CD14-positive monocyte (primary cell): ENCODE measurements around the gene TSC22D1. TPM values are rescaled to one million over a fixed set of nuclear protein-coding genes. Genes with fewer than 3 reads are reported as not detected.

Experiments
- DNase-seq, 3 donors: peaks; one replicate each; pipeline ENCODE4 v3.0.0-alpha.2; 2011 to 2022
- H2AFZ ChIP-seq: 2 replicates; pipeline ENCODE4 v1.6.0; 2012; ENCODE audit warnings: mild to moderate bottlenecking, low read depth, low read length, inconsistent platforms; ENCODE audit not compliant: insufficient read depth, poor library complexity, severe bottlenecking
- H3K27ac ChIP-seq, 2 donors: 1 replicate in 1 of 2; 2 replicates in 1 of 2; pipeline ENCODE4 v1.5.1; 2012 to 2013; ENCODE audit warnings: low read length in 2 of 2, control low read depth in 1 of 2, inconsistent platforms in 1 of 2, low read depth in 1 of 2, mild to moderate bottlenecking in 1 of 2
- H3K27me3 ChIP-seq, 2 donors: one replicate each; pipeline versions ENCODE4 v1.6.0 to v1.6.1; 2011 to 2013; ENCODE audit warnings: low read length in 2 of 2; ENCODE audit not compliant: control insufficient read depth in 2 of 2, insufficient read depth in 2 of 2
- H3K36me3 ChIP-seq, 2 donors: replicated peaks in 1 of 2; 1 replicate in 1 of 2; 2 replicates in 1 of 2; pipeline versions ENCODE4 v1.5.1 to v1.6.1; 2012 to 2013; ENCODE audit warnings: low read length in 2 of 2, control low read depth in 1 of 2, inconsistent platforms in 1 of 2, mild to moderate bottlenecking in 1 of 2; ENCODE audit not compliant: insufficient read depth in 2 of 2, control insufficient read depth in 1 of 2
- H3K4me1 ChIP-seq, 2 donors: 1 replicate in 1 of 2; 2 replicates in 1 of 2; pipeline versions ENCODE4 v1.5.1 to v1.6.1; 2012 to 2013; ENCODE audit warnings: low read length in 2 of 2, control low read depth in 1 of 2, inconsistent platforms in 1 of 2, mild to moderate bottlenecking in 1 of 2, moderate library complexity in 1 of 2; ENCODE audit not compliant: insufficient read depth in 2 of 2, control insufficient read depth in 1 of 2
- H3K4me2 ChIP-seq: replicated peaks from 2 replicates; pipeline ENCODE3; 2012; ENCODE audit warnings: low read length, moderate library complexity, mild to moderate bottlenecking; ENCODE audit not compliant: poor library complexity, severe bottlenecking; ENCODE audit errors: extremely low read depth
- H3K4me3 ChIP-seq, 3 experiments: fragments of 200-600 bp in 1 of 3; sonication (generic) in 1 of 3; replicated peaks in 1 of 3; 1 replicate in 2 of 3; 2 replicates in 1 of 3; pipeline ENCODE4 v1.5.1; 2011 to 2013; ENCODE audit warnings: low read length in 3 of 3, mild to moderate bottlenecking in 3 of 3, control low read depth in 2 of 3, low read depth in 2 of 3, inconsistent platforms in 1 of 3, moderate library complexity in 1 of 3
- H3K79me2 ChIP-seq: 2 replicates; pipeline ENCODE4 v1.6.0; 2012; ENCODE audit warnings: mild to moderate bottlenecking, control low read depth, inconsistent platforms, low read length, moderate library complexity; ENCODE audit not compliant: insufficient read depth
- H3K9ac ChIP-seq: 2 replicates; pipeline ENCODE4 v1.6.0; 2017; ENCODE audit warnings: low read length, mild to moderate bottlenecking; ENCODE audit not compliant: insufficient read depth, poor library complexity, severe bottlenecking
- H3K9me3 ChIP-seq, 2 donors: replicated peaks in 1 of 2; 1 replicate in 1 of 2; 2 replicates in 1 of 2; pipeline versions ENCODE4 v1.5.1 to v1.6.1; 2012 to 2013; ENCODE audit warnings: low read length in 2 of 2, control low read depth in 1 of 2; ENCODE audit not compliant: control insufficient read depth in 1 of 2, insufficient read depth in 1 of 2
- H4K20me1 ChIP-seq: 2 replicates; pipeline ENCODE4 v1.6.0; 2012; ENCODE audit warnings: mild to moderate bottlenecking, low read length, control low read depth, moderate library complexity; ENCODE audit not compliant: insufficient read depth
- H3K27ac Mint-ChIP-seq, 7 donors: one replicate each; pipeline ENCODE4 v1.8.0; 2020; ENCODE audit warnings: mild to moderate bottlenecking in 7 of 7, mixed read lengths in 7 of 7, moderate library complexity in 6 of 7, inconsistent platforms in 2 of 7
- H3K27me3 Mint-ChIP-seq, 3 donors: one replicate each; pipeline ENCODE4 v1.8.0; 2021 to 2022; ENCODE audit warnings: low read depth in 3 of 3, mild to moderate bottlenecking in 3 of 3, mixed read lengths in 3 of 3, moderate library complexity in 3 of 3, inconsistent platforms in 1 of 3
- H3K36me3 Mint-ChIP-seq, 2 donors: one replicate each; pipeline ENCODE4 v1.8.0; 2020; ENCODE audit warnings: mixed read lengths in 2 of 2, inconsistent platforms in 1 of 2, mild to moderate bottlenecking in 1 of 2
- H3K4me1 Mint-ChIP-seq: one replicate; pipeline ENCODE4 v1.8.0; 2020; ENCODE audit warnings: mild to moderate bottlenecking, mixed read lengths
- H3K4me3 Mint-ChIP-seq, 2 donors: one replicate each; pipeline ENCODE4 v1.8.0; 2020; ENCODE audit warnings: mild to moderate bottlenecking in 2 of 2, mixed read lengths in 2 of 2, moderate library complexity in 1 of 2
- H3K9me3 Mint-ChIP-seq, 7 donors: one replicate each; pipeline ENCODE4 v1.8.0; 2020 to 2022; ENCODE audit warnings: mixed read lengths in 7 of 7, mild to moderate bottlenecking in 6 of 7, moderate library complexity in 6 of 7, inconsistent platforms in 2 of 7
- CTCF ChIP-seq: fragments of 200-600 bp; IDR thresholded peaks from one replicate; pipeline ENCODE4 v1.8.0; 2022; ENCODE audit warnings: antibody characterized with exemption, mild to moderate bottlenecking
- WGBS: methylation state at CpG from one replicate; pipeline ENCODE4 v1.1.5; 2013; ENCODE audit warnings: missing lambda C conversion rate; ENCODE audit not compliant: insufficient coverage; 5-methylcytosine and 5-hydroxymethylcytosine counted together
- intact Hi-C, 2 donors: fragments of 100-400 bp; cut with micrococcal nuclease; formaldehyde crosslinking; loops; one replicate each; pipeline versions ENCODE4 v1.15.0 to v1.15.1; 2023
- polyA plus RNA-seq, 3 donors: library from polyadenylated mRNA; depleted of rRNA in 1 of 3; unstranded in 2 of 3; stranded (reverse) in 1 of 3; fragments of 300-500 nt in 2 of 3; fragments of >200 nt in 1 of 3; fragmentation: Illumina TruSeq in 2 of 3; gene quantifications; 1 replicate in 2 of 3; 2 replicates in 1 of 3; pipeline ENCODE4 v1.2.3, GENCODE V29; 2012 to 2021

TSC22D1 gene
- polyA plus RNA-seq, 3 donors = 1.9 to 10.4 (median 3.1) TPM

GRCh38 chr13:44493213-44493812 is 82.8 kb downstream of the TSC22D1 start:
- Histone ChIP-seq H3K27me3 (no peaks in the 10 kb centered on the region), H2AFZ (no peak overlapping the region), H3K79me2 (no peaks in the 10 kb centered on the region), H3K4me3 (no peak overlapping the region), H3K9ac (no peak overlapping the region), H3K9me3 (no peaks in the 10 kb centered on the region), H3K36me3 (no peaks in the 10 kb centered on the region), H4K20me1 (no peaks in the 10 kb centered on the region), H3K27ac (no peak overlapping the region), H3K4me2 (no peak overlapping the region), H3K4me1 (no peaks in the 10 kb centered on the region)
- peak overlapping the region in 1 of 7 donors; percentile 38 for H3K27ac Mint-ChIP-seq
- intact Hi-C loops = no loop called here
- peaks cover 5% of the 10 kb centered on the region for H3K4me1 Mint-ChIP-seq
- no peak overlapping the region for H3K4me3 Mint-ChIP-seq
- TF ChIP-seq CTCF = no peak
- H3K9me3 Mint-ChIP-seq = peaks cover 0 to 10% (median 5%) of the 10 kb centered on the region in 7 donors
- peaks cover 0 to 1% (median 0%) of the 10 kb centered on the region in 3 donors for H3K27me3 Mint-ChIP-seq
- WGBS = 91% methylated on average over 3 of the region's 3 CpGs
- no peak for DNase-seq
- H3K36me3 Mint-ChIP-seq = no peaks in the 10 kb centered on the region

- H3K27ac ChIP-seq = no peak overlapping the region
- H3K4me3 ChIP-seq = no peak overlapping the region
- no peaks in the 10 kb centered on the region for H3K27me3 ChIP-seq
- no peaks in the 10 kb centered on the region for H3K9me3 ChIP-seq
- Mint-ChIP-seq H3K4me3 (no peak overlapping the region), H3K4me1 (peaks cover 4% of the 10 kb centered on the region), H3K9me3 (peaks cover 0 to 7% (median 2%) of the 10 kb centered on the region in 7 donors), H3K36me3 (no peaks in the 10 kb centered on the region), H3K27me3 (no peaks in the 10 kb centered on the region), H3K27ac (no peak overlapping the region)
- peaks cover 0 to 4% of the 10 kb centered on the region in 2 donors for H3K4me1 ChIP-seq
- no peak for DNase-seq
- no peak for TF ChIP-seq CTCF
- WGBS = no CpG with 5 or more reads among the region's 1 CpG
- no peak overlapping the region for H3K9ac ChIP-seq
- no peak overlapping the region for H3K4me2 ChIP-seq
- H2AFZ ChIP-seq = no peak overlapping the region
- no peaks in the 10 kb centered on the region for H3K79me2 ChIP-seq
- no peaks in the 10 kb centered on the region for H3K36me3 ChIP-seq
- H4K20me1 ChIP-seq = no peaks in the 10 kb centered on the region
- intact Hi-C loops = loop anchor here in 1 of 2 donors (10.0 kb wide), 2 partner anchors 85 to 155 kb away; partner anchors contain the start of gene TSC22D1
Observed at GRCh38 chr13:44489751-44490150, 86.4 kb downstream of the TSC22D1 start.
